OCI-LY1 (cell line): ENCODE results near the gene TTC3.

Source experiments
- H2AFZ ChIP-seq: fragments of 200-600 bp; sonication (generic), shearing (Covaris generic); 2 replicates; pipeline ENCODE4 v1.6.0; 2014; ENCODE audit warnings: antibody characterized with exemption, mild to moderate bottlenecking, low read length
- H3F3A ChIP-seq: fragments of 200-600 bp; sonication (generic), shearing (Covaris generic); 2 replicates; pipeline ENCODE4 v1.6.0; 2014; ENCODE audit warnings: mild to moderate bottlenecking, antibody characterized with exemption, low read length, moderate library complexity; ENCODE audit not compliant: insufficient read depth
- H3K27ac ChIP-seq: fragments of 200-600 bp; sonication (generic); 2 replicates; pipeline ENCODE4 v1.5.1; 2014; ENCODE audit warnings: low read length, mixed run types, mild to moderate bottlenecking, low read depth; ENCODE audit not compliant: poor library complexity, severe bottlenecking
- H3K27me3 ChIP-seq: fragments of 200-600 bp; sonication (generic); 2 replicates; pipeline ENCODE4 v1.6.0; 2014; ENCODE audit warnings: antibody characterized with exemption, mild to moderate bottlenecking, low read length, moderate library complexity; ENCODE audit not compliant: insufficient read depth
- H3K36me3 ChIP-seq: fragments of 200-600 bp; sonication (generic); 2 replicates; pipeline ENCODE4 v1.6.1; 2014; ENCODE audit warnings: mild to moderate bottlenecking, antibody characterized with exemption, low read length, moderate library complexity, mixed read lengths; ENCODE audit not compliant: insufficient read depth
- H3K4me1 ChIP-seq: fragments of 200-600 bp; sonication (generic); 2 replicates; pipeline ENCODE4 v1.5.1; 2014; ENCODE audit warnings: mild to moderate bottlenecking, low read length, moderate library complexity; ENCODE audit not compliant: insufficient read depth, severe bottlenecking
- H3K4me2 ChIP-seq: fragments of 200-600 bp; sonication (generic), shearing (Covaris generic); 2 replicates; pipeline ENCODE4 v1.6.1; 2014; ENCODE audit warnings: low read length
- H3K4me3 ChIP-seq: fragments of 200-600 bp; sonication (generic); 2 replicates; pipeline ENCODE4 v1.5.1; 2014; ENCODE audit warnings: low read length, low read depth, mild to moderate bottlenecking, mixed read lengths; ENCODE audit not compliant: poor library complexity, severe bottlenecking
- H3K79me2 ChIP-seq: fragments of 200-600 bp; shearing (Covaris generic); 2 replicates; pipeline ENCODE4 v1.6.1; 2016; ENCODE audit warnings: mixed run types, low read length, mixed read lengths; ENCODE audit not compliant: insufficient read depth
- H3K9ac ChIP-seq: fragments of 200-600 bp; sonication (generic), shearing (Covaris generic); 2 replicates; pipeline ENCODE4 v1.6.1; 2014; ENCODE audit warnings: mild to moderate bottlenecking, low read length, mixed read lengths
- H3K9me2 ChIP-seq: fragments of 200-600 bp; sonication (generic), shearing (Covaris generic); 2 replicates; pipeline ENCODE4 v1.6.1; 2014; ENCODE audit warnings: low read depth, mild to moderate bottlenecking, low read length, mixed read lengths
- H3K9me3 ChIP-seq: fragments of 200-600 bp; shearing (Covaris generic); 2 replicates; pipeline ENCODE4 v1.6.1; 2014; ENCODE audit warnings: low read length, mixed read lengths
- H4K20me1 ChIP-seq: fragments of 200-600 bp; sonication (generic), shearing (Covaris generic); 2 replicates; pipeline ENCODE4 v1.6.0; 2016; ENCODE audit warnings: mild to moderate bottlenecking, low read length; ENCODE audit not compliant: insufficient read depth
- CTCF ChIP-seq: fragments of 200-600 bp; sonication (generic), shearing (Covaris generic); IDR thresholded peaks from 2 replicates; pipeline ENCODE4 v1.5.1; 2017; ENCODE audit warnings: mild to moderate bottlenecking, antibody characterized with exemption, low read length, moderate library complexity, mixed read lengths
- EZH2 ChIP-seq: fragments of 200-600 bp; sonication (generic), shearing (Covaris generic); IDR thresholded peaks from 2 replicates; pipeline ENCODE4 v1.8.0; 2017; ENCODE audit warnings: borderline replicate concordance, mixed run types, mild to moderate bottlenecking, antibody characterized with exemption, low read length, moderate library complexity, mixed read lengths

Gene TTC3

GRCh38 chr21:37208741-37209225 is 135.7 kb downstream of the TTC3 start:
- no peak overlapping the region; the same call in 1 of the 2 replicates for H3K9ac ChIP-seq
- H3F3A ChIP-seq: no peaks in the 10 kb centered on the region
- no peaks in the 10 kb centered on the region for H3K79me2 ChIP-seq
- H3K4me2 ChIP-seq: peak overlapping the region; percentile 40; the same call in 1 of the 2 replicates
- TF ChIP-seq EZH2 (no peak), CTCF (no peak)
- no peaks in the 10 kb centered on the region for H3K27me3 ChIP-seq
- H3K4me1 ChIP-seq: peaks cover 10% of the 10 kb centered on the region
- H3K27ac ChIP-seq: no peak overlapping the region
- no peak overlapping the region for H2AFZ ChIP-seq
- H3K9me3 ChIP-seq: peaks cover 10% of the 10 kb centered on the region; the same call in 1 of the 2 replicates
- peaks cover 5% of the 10 kb centered on the region; the same call in 1 of the 2 replicates for H3K36me3 ChIP-seq
- no peaks in the 10 kb centered on the region for H4K20me1 ChIP-seq
- peak overlapping the region; percentile 5 for H3K4me3 ChIP-seq
- H3K9me2 ChIP-seq: no peaks in the 10 kb centered on the region

GRCh38 chr21:37210130-37210529 is 137.1 kb downstream of the TTC3 start:
- H4K20me1 ChIP-seq: no peaks in the 10 kb centered on the region
- peaks cover 10% of the 10 kb centered on the region; the same call in 1 of the 2 replicates for H3K9me3 ChIP-seq
- peaks cover 5% of the 10 kb centered on the region; the same call in 1 of the 2 replicates for H3K36me3 ChIP-seq
- no peak overlapping the region for H3K27ac ChIP-seq
- no peak for TF ChIP-seq CTCF
- TF ChIP-seq EZH2: no peak
- peaks cover 10% of the 10 kb centered on the region for H3K4me1 ChIP-seq
- no peak overlapping the region for H3K4me3 ChIP-seq
- no peak overlapping the region for H2AFZ ChIP-seq
- no peak overlapping the region for H3K4me2 ChIP-seq
- no peaks in the 10 kb centered on the region for H3F3A ChIP-seq
- no peak overlapping the region for H3K9ac ChIP-seq
- no peaks in the 10 kb centered on the region for H3K9me2 ChIP-seq
- H3K79me2 ChIP-seq: no peaks in the 10 kb centered on the region
- no peaks in the 10 kb centered on the region for H3K27me3 ChIP-seq

GRCh38 chr21:37210799-37211198 is 137.7 kb downstream of the TTC3 start:
- no peak overlapping the region for H2AFZ ChIP-seq
- H3K79me2 ChIP-seq: no peaks in the 10 kb centered on the region
- TF ChIP-seq CTCF: no peak
- TF ChIP-seq EZH2: no peak
- H3K9me3 ChIP-seq: peaks cover 10% of the 10 kb centered on the region; the same call in 1 of the 2 replicates
- no peak overlapping the region for H3K4me3 ChIP-seq
- H3K27ac ChIP-seq: no peak overlapping the region
- H3K9me2 ChIP-seq: no peaks in the 10 kb centered on the region
- H3K4me1 ChIP-seq: peaks cover 10% of the 10 kb centered on the region
- H3F3A ChIP-seq: no peaks in the 10 kb centered on the region
- peaks cover 5% of the 10 kb centered on the region; the same call in 1 of the 2 replicates for H3K36me3 ChIP-seq
- H3K9ac ChIP-seq: no peak overlapping the region
- no peak overlapping the region for H3K4me2 ChIP-seq
- H3K27me3 ChIP-seq: no peaks in the 10 kb centered on the region
- no peaks in the 10 kb centered on the region for H4K20me1 ChIP-seq
